PC-3 (cell line): ENCODE data around the gene WDR41. TPM values are rescaled to one million over a fixed set of nuclear protein-coding genes. Genes with fewer than 3 reads are reported as not detected.

Experiments used
- ATAC-seq: fragments of 200-7000 bp; cut with Tn5 transposase; 2 replicates; pipeline ENCODE4 v1.9.1; 2020; ENCODE audit warnings: mild to moderate bottlenecking, moderate library complexity
- BruUV-seq: library from RNA; stranded (reverse); fragments of 400-500 nt; replicated peaks from 2 replicates; lab custom pipeline; 2021; lab: Mats Ljungman, UMichigan
- CTCF ChIA-PET: fragments of 300-600 bp; sonication (Branson Sonifier 250); formaldehyde crosslinking; loops from one replicate; lab custom pipeline; 2022; ENCODE audit warnings: antibody characterized with exemption; lab: Charles Lee
- POLR2A ChIA-PET: fragments of 300-600 bp; sonication (Branson Sonifier 250); formaldehyde crosslinking; loops from one replicate; lab custom pipeline; 2022; ENCODE audit warnings: antibody characterized with exemption; ENCODE audit not compliant: unreplicated experiment; lab: Charles Lee
- DNase-seq: peaks from one replicate; pipeline ENCODE4 v3.0.0-alpha.2; 2015
- H2AFZ ChIP-seq: fragments of 300-600 bp; sonication (generic); 2 replicates; pipeline ENCODE4 v1.6.0; 2016; ENCODE audit warnings: antibody characterized with exemption, low read length
- H3F3A ChIP-seq: fragments of 300-600 bp; sonication (generic); one replicate; pipeline ENCODE4 v1.6.0; 2017; ENCODE audit warnings: antibody characterized with exemption, low read length, control low read depth, mild to moderate bottlenecking; ENCODE audit not compliant: unreplicated experiment
- H3K27ac ChIP-seq: fragments of 300-600 bp; sonication (generic); 2 replicates; pipeline ENCODE4 v1.5.1; 2016; ENCODE audit warnings: mild to moderate bottlenecking, low read length
- H3K27me3 ChIP-seq: fragments of 300-600 bp; sonication (generic); 2 replicates; pipeline ENCODE4 v1.6.1; 2016; ENCODE audit warnings: low read length, mixed read lengths
- H3K36me3 ChIP-seq: fragments of 300-600 bp; sonication (generic); 2 replicates; pipeline ENCODE4 v1.6.1; 2016; ENCODE audit warnings: low read depth, mixed run types, low read length, mixed read lengths
- H3K4me1 ChIP-seq: fragments of 300-600 bp; sonication (generic); 2 replicates; pipeline ENCODE4 v1.5.1; 2016; ENCODE audit warnings: low read length; ENCODE audit not compliant: insufficient read depth
- H3K4me2 ChIP-seq: fragments of 300-600 bp; sonication (generic); 2 replicates; pipeline ENCODE4 v1.6.0; 2016; ENCODE audit warnings: low read length
- H3K4me3 ChIP-seq: fragments of 300-600 bp; sonication (generic); 2 replicates; pipeline ENCODE4 v1.5.1; 2016; ENCODE audit warnings: mild to moderate bottlenecking, low read length, mixed read lengths
- H3K79me2 ChIP-seq: fragments of 300-600 bp; sonication (generic); 2 replicates; pipeline ENCODE4 v1.6.1; 2017; ENCODE audit warnings: low read length, mixed read lengths
- H3K9ac ChIP-seq: fragments of 300-600 bp; sonication (generic); 2 replicates; pipeline ENCODE4 v1.6.0; 2016; ENCODE audit warnings: mild to moderate bottlenecking, low read length
- H3K9me2 ChIP-seq: fragments of 300-600 bp; sonication (generic); replicated peaks from 2 replicates; pipeline ENCODE4 v1.6.1; 2016; ENCODE audit warnings: mixed run types, low read length, mixed read lengths
- H3K9me3 ChIP-seq: fragments of 300-600 bp; sonication (generic); 2 replicates; pipeline ENCODE4 v1.6.1; 2016; ENCODE audit warnings: low read length, mixed read lengths
- H4K20me1 ChIP-seq: fragments of 300-600 bp; sonication (generic); 2 replicates; pipeline ENCODE4 v1.6.1; 2016; ENCODE audit warnings: low read length, mixed read lengths
- CTCF ChIP-seq: fragments of 300-600 bp; sonication (generic); conservative IDR thresholded peaks from 2 replicates; pipeline ENCODE4 v1.5.1; 2017; ENCODE audit warnings: antibody characterized with exemption, low read depth, mild to moderate bottlenecking, low read length
- EZH2 ChIP-seq: fragments of 300-600 bp; sonication (generic); IDR thresholded peaks from one replicate; pipeline ENCODE4 v1.6.1; 2017; ENCODE audit warnings: antibody characterized with exemption, mild to moderate bottlenecking, low read length; ENCODE audit not compliant: unreplicated experiment
- EZH2phosphoT487 ChIP-seq: fragments of 300-600 bp; sonication (generic); IDR thresholded peaks from 2 replicates; pipeline ENCODE4 v1.6.1; 2018; ENCODE audit warnings: mild to moderate bottlenecking, antibody characterized with exemption, low read length, borderline replicate concordance
- intact Hi-C: fragments of 100-400 bp; cut with micrococcal nuclease; formaldehyde crosslinking; loops from 2 replicates; pipeline ENCODE4 v1.9.0; 2023
- total RNA-seq: library from RNA; depleted of rRNA; stranded (reverse); fragments of >200 nt; gene quantifications from 2 replicates; pipeline ENCODE4 v1.2.3, GENCODE V29; 2014

WDR41 gene
- total RNA-seq, 1 experiment from 2014 or later: 19.5 TPM

GRCh38 chr5:77499973-77500372, 7.9 kb upstream of the WDR41 start:
- Histone ChIP-seq H3K27me3 (no peaks in the 10 kb centered on the region), H2AFZ (no peak overlapping the region), H3K9ac (no peak overlapping the region), H3K27ac (no peak overlapping the region), H3K9me3 (no peaks in the 10 kb centered on the region), H3K79me2 (no peaks in the 10 kb centered on the region), H3K36me3 (no peaks in the 10 kb centered on the region), H3K4me1 (no peaks in the 10 kb centered on the region), H3K9me2 (no peaks in the 10 kb centered on the region), H3F3A (no peaks in the 10 kb centered on the region), H3K4me3 (no peak overlapping the region), H3K4me2 (no peak overlapping the region), H4K20me1 (no peaks in the 10 kb centered on the region)
- no TSS peak for BruUV-seq
- CTCF ChIA-PET: no interaction called here
- POLR2A ChIA-PET: no interaction called here
- DNase-seq: no peak
- TF ChIP-seq EZH2phosphoT487: no peak
- no peak for TF ChIP-seq EZH2
- no peak for TF ChIP-seq CTCF
- intact Hi-C loops: no loop called here
- no peak for ATAC-seq

GRCh38 chr5:77499441-77499840, 7.3 kb upstream of the WDR41 start:
- H3K27me3 ChIP-seq: no peaks in the 10 kb centered on the region
- no peaks in the 10 kb centered on the region for H4K20me1 ChIP-seq
- DNase-seq: no peak
- no peaks in the 10 kb centered on the region for H3K79me2 ChIP-seq
- H2AFZ ChIP-seq: no peak overlapping the region
- H3K27ac ChIP-seq: no peak overlapping the region
- intact Hi-C loops: no loop called here
- H3K9me3 ChIP-seq: no peaks in the 10 kb centered on the region
- H3K9me2 ChIP-seq: no peaks in the 10 kb centered on the region
- BruUV-seq: no TSS peak
- H3K4me3 ChIP-seq: no peak overlapping the region
- no peaks in the 10 kb centered on the region for H3K36me3 ChIP-seq
- H3K4me1 ChIP-seq: no peaks in the 10 kb centered on the region
- ChIA-PET CTCF (no interaction called here), POLR2A (no interaction called here)
- no peaks in the 10 kb centered on the region for H3F3A ChIP-seq
- no peak for ATAC-seq
- no peak for TF ChIP-seq CTCF
- TF ChIP-seq EZH2: no peak
- no peak for TF ChIP-seq EZH2phosphoT487
- no peak overlapping the region for H3K4me2 ChIP-seq
- H3K9ac ChIP-seq: no peak overlapping the region

DNA sequence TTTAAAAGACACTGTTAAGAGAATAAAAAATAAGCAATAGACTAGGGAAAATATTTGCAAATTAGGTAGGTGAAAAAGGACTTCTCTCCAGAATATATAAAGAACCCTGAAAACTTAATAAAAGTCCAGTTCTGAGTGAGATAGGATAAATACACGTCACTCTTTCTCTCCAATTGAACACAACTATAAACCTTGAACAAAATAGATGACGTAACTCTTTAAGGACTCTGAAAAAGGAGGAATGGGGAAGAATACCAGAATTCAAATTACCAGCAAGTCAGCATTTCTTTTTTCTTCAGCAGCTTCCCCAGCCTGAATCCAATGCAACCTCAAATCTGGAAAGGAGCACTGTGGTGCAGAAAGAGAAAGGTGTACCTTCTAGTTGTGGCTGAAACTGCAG, 6.8 kb upstream of the WDR41 start:
- intact Hi-C loops: no loop called here
- no peak overlapping the region for H3K9ac ChIP-seq
- no peaks in the 10 kb centered on the region for H3K27me3 ChIP-seq
- no peaks in the 10 kb centered on the region for H3K79me2 ChIP-seq
- no peaks in the 10 kb centered on the region for H4K20me1 ChIP-seq
- DNase-seq: no peak
- no peak overlapping the region for H3K27ac ChIP-seq
- H3F3A ChIP-seq: no peaks in the 10 kb centered on the region
- no peak for TF ChIP-seq CTCF
- TF ChIP-seq EZH2phosphoT487: no peak
- no peak for TF ChIP-seq EZH2
- no TSS peak for BruUV-seq
- no peaks in the 10 kb centered on the region for H3K4me1 ChIP-seq
- H3K36me3 ChIP-seq: no peaks in the 10 kb centered on the region
- no peaks in the 10 kb centered on the region for H3K9me2 ChIP-seq
- ATAC-seq: no peak
- H2AFZ ChIP-seq: no peak overlapping the region
- H3K4me3 ChIP-seq: no peak overlapping the region
- ChIA-PET POLR2A (no interaction called here), CTCF (no interaction called here)
- no peak overlapping the region for H3K4me2 ChIP-seq
- H3K9me3 ChIP-seq: no peaks in the 10 kb centered on the region
